ENCODE results near the gene ANKMY1. TPM values are rescaled to one million over a fixed set of nuclear protein-coding genes. Genes with fewer than 3 reads are reported as not detected.

Gene ANKMY1
- total RNA-seq, result 10 to 100 TPM in 1 of 4 donors, 1 to 10 TPM in 3; 7.0 to 12.0 (median 8.9) TPM

DNA sequence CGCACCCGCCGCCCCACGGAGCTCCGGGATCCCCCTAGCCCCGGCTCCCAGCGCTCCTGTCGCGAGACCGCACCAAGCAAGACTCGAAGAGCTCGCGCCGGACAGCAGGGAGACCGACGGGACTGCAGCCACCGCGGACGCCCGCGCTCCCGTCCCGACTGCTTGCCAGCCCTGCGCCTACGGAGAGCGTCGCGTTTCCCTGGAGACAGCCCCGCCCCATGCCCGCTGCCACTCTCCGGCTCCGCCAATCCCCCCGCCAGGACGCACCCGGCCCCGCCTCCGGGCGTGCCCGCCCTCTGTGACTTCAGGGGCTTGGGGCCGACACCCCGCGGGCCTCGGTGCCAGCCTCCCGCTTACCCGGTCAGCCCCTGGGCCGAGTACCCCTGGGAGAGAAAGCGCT, at the start of gene ANKMY1:
TSS of gene ANKMY1 (minus strand) at position 181 of the 400 bp plus-strand sequence. CDS start 653 bp downstream, outside the sequence.
- Histone ChIP-seq H3K27ac (no peak within 1 kb of the TSS), H3K4me1 (peaks cover 0 to 51% (median 28%) of the 10 kb centered on the region in 3 donors), H3K36me3 (peaks cover 0 to 20% of the 10 kb centered on the region in 2 donors), H3K27me3 (peaks cover 21% of the 10 kb centered on the region), H3K9me3 (no peaks in the 10 kb centered on the region), H3K4me3 (peak within 1 kb of the TSS; percentile 26 to 56)
- TF ChIP-seq POLR2AphosphoS5 (IDR thresholded peaks at IDR 0.05), result no peak
- no peak for TF ChIP-seq POLR2A (IDR thresholded peaks at IDR 0.05)
- TF ChIP-seq CTCF (IDR thresholded peaks at IDR 0.05), result no peak
- no peak for TF ChIP-seq EP300 (IDR thresholded peaks at IDR 0.05)
- ATAC-seq, result no peak
- WGBS, 2 donors (ENCODE audit: low coverage in 1 of 2), result no CpG with 5 or more reads among the region's 47 CpGs

- no peak overlapping the region for H3K27ac ChIP-seq
- no peaks in the 10 kb centered on the region for H3K27me3 ChIP-seq
- 68 to 100% methylated on average over 2 to 4 of the region's 12 CpGs for WGBS, 2 donors (ENCODE audit: low coverage in 1 of 2)
- TF ChIP-seq EP300 (IDR thresholded peaks at IDR 0.05), result no peak
- TF ChIP-seq CTCF (IDR thresholded peaks at IDR 0.05), result no peak
- TF ChIP-seq POLR2AphosphoS5 (IDR thresholded peaks at IDR 0.05), result no peak
- TF ChIP-seq POLR2A (IDR thresholded peaks at IDR 0.05), result no peak
- H3K9me3 ChIP-seq, result no peaks in the 10 kb centered on the region
- peaks cover 0 to 9% (median 0%) of the 10 kb centered on the region in 3 donors for H3K4me1 ChIP-seq
- ATAC-seq, result no peak
- no peak overlapping the region for H3K4me3 ChIP-seq
- peaks cover 0 to 18% of the 10 kb centered on the region in 2 donors for H3K36me3 ChIP-seq
These were observed 48.3 kb upstream of the ANKMY1 start for GRCh38 chr2:240605867-240606743.

DNA sequence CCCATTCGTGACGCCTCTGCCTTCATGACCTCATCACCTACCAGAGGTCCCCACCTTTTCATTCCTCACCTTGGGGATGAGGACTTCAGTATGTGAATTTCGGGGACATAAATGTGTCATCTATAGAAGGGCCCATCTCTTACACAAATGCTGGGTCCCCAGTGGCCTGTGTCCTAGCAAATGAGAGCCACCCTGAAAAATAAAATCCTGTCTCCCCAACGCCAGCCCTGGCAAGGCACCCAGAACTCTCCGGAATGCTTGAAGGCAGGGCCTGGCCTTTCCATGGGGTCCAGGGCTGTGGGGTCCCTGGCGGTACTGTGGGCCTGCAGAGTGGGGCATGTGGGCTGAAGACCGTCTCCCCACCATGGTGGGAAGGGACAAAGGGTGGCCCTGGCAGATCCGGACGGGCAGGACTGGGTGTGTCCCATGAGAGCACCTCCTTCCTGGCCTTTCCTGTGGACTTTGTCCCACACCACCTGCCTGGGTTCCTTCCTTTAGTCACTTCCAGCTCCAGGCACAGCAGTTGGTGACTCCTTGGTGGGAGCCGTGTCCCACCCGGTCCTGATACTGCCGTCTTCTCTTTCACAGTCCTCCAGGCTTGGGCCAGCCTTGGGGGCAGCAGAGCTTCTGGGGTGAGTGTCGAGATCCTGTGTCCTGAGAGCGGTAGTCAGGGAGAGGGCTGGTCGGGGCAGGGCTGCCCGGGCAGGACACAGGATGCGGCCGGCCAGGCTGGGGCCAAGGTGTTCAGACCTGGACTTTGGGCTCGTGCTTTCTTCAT, 47.3 kb upstream of the ANKMY1 start:
- Histone ChIP-seq H3K4me3 (no peak overlapping the region), H3K36me3 (peaks cover 0 to 28% of the 10 kb centered on the region in 2 donors), H3K4me1 (peaks cover 0 to 9% (median 0%) of the 10 kb centered on the region in 3 donors), H3K27me3 (no peaks in the 10 kb centered on the region), H3K27ac (no peak overlapping the region), H3K9me3 (no peaks in the 10 kb centered on the region)
- TF ChIP-seq CTCF (IDR thresholded peaks at IDR 0.05), result no peak
- TF ChIP-seq POLR2AphosphoS5 (IDR thresholded peaks at IDR 0.05), result no peak
- TF ChIP-seq EP300 (IDR thresholded peaks at IDR 0.05), result no peak
- no peak for TF ChIP-seq POLR2A (IDR thresholded peaks at IDR 0.05)
- no peak for ATAC-seq
- 80 to 85% methylated on average over 5 of the region's 19 CpGs for WGBS, 2 donors (ENCODE audit: low coverage in 1 of 2)

DNA sequence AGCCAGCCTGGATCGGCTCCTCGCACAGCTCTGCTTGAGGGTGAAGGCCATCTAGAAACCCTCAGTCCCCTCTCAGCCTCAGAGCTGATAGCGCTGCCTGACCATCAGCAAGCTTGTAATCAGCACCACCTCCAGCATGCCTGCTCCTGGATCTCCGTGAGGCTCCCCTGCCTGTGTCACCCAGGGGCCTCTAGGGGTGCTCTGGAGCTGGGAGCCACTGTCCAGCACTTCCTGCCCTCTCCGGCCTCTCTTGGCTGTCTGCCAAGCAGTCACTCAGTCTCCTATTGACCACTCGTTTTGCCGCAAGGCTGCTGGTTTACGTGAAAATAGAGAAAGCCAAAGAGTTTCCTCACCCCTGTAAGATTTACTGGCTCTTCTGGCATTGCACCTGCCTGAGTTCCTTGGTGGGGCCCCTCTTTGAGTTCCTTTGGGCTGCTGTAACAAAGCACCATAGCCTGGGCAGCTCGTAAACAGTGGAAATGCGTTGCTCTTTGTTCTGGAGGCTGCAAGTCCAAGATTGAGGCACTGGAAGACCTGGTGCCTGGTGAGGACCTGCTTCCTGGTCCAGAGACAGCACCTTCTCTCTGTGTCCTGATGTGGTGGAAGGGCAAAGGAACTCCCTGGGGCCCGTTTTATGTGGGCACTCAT, 46.6 kb upstream of the ANKMY1 start:
- no peaks in the 10 kb centered on the region for H3K9me3 ChIP-seq
- no peaks in the 10 kb centered on the region for H3K27me3 ChIP-seq
- no peak overlapping the region for H3K27ac ChIP-seq
- H3K4me1 ChIP-seq, result peaks cover 0 to 9% (median 0%) of the 10 kb centered on the region in 3 donors
- TF ChIP-seq EP300 (IDR thresholded peaks at IDR 0.05) (no peak), CTCF (IDR thresholded peaks at IDR 0.05) (peak in 3 of 4 experiments; percentile 43 to 55 (median 47)), POLR2A (IDR thresholded peaks at IDR 0.05) (no peak), POLR2AphosphoS5 (IDR thresholded peaks at IDR 0.05) (peak; percentile 9)
- ATAC-seq, result peak; percentile 62
- 34 to 68% methylated on average over 4 to 8 of the region's 11 CpGs for WGBS, 2 donors (ENCODE audit: low coverage in 1 of 2)
- no peak overlapping the region for H3K4me3 ChIP-seq
- peaks cover 0 to 35% of the 10 kb centered on the region in 2 donors for H3K36me3 ChIP-seq
